Thoracic aorta (tissue), 2 donors: ENCODE data around the gene GDF15. TPM values are rescaled to one million over a fixed set of nuclear protein-coding genes. Genes with fewer than 3 reads are reported as not detected.

Source experiments
- ATAC-seq: fragments of 150-250 bp; one replicate; pipeline ENCODE4 v1.8.0; 2017; ENCODE audit warnings: low read depth; ENCODE audit not compliant: insufficient number of reproducible peaks, low FRiP score
- DNase-seq: peaks from one replicate; pipeline ENCODE4 v3.0.0-alpha.2; 2020; ENCODE audit warnings: low spot score
- H3K27ac ChIP-seq, 2 donors: fragments of 200-600 bp; sonication (generic); 1 replicate in 1 of 2; 2 replicates in 1 of 2; pipeline ENCODE4 v1.5.1; 2016; ENCODE audit warnings: mild to moderate bottlenecking in 2 of 2, moderate library complexity in 2 of 2
- H3K27me3 ChIP-seq: fragments of 200-600 bp; sonication (generic); replicated peaks from 2 replicates; pipeline ENCODE4 v1.6.0; 2016; ENCODE audit warnings: mild to moderate bottlenecking; ENCODE audit not compliant: insufficient read depth
- H3K36me3 ChIP-seq: fragments of 200-600 bp; sonication (generic); one replicate; pipeline ENCODE4 v1.5.1; 2016
- H3K4me1 ChIP-seq, 2 donors: fragments of 200-600 bp; sonication (generic); 1 replicate in 1 of 2; 2 replicates in 1 of 2; pipeline versions ENCODE4 v1.5.1 to v1.6.0; 2016; ENCODE audit warnings: low read depth in 2 of 2, mild to moderate bottlenecking in 1 of 2; ENCODE audit not compliant: control insufficient read depth in 1 of 2
- H3K4me3 ChIP-seq: fragments of 200-600 bp; sonication (generic); 2 replicates; pipeline ENCODE4 v1.5.1; 2016; ENCODE audit warnings: mild to moderate bottlenecking
- H3K9me3 ChIP-seq: fragments of 200-600 bp; sonication (generic); 2 replicates; pipeline ENCODE4 v1.5.1; 2016
- total RNA-seq, 2 donors: library from RNA; depleted of rRNA; stranded (reverse); fragments of >200 nt; gene quantifications; one replicate each; pipeline versions ENCODE4 v1.1.0 to v1.2.3, GENCODE V29; 2016
- TF ChIP-seq, protein P1 (sequence below): fragments of 200-600 bp; sonication (generic); IDR thresholded peaks from one replicate; pipeline ENCODE4 v1.5.1; 2019; ENCODE audit warnings: antibody characterized with exemption

The GDF15 gene
- total RNA-seq, 2 donors from 2014 or later = 2.3 to 25.5 TPM

DNA sequence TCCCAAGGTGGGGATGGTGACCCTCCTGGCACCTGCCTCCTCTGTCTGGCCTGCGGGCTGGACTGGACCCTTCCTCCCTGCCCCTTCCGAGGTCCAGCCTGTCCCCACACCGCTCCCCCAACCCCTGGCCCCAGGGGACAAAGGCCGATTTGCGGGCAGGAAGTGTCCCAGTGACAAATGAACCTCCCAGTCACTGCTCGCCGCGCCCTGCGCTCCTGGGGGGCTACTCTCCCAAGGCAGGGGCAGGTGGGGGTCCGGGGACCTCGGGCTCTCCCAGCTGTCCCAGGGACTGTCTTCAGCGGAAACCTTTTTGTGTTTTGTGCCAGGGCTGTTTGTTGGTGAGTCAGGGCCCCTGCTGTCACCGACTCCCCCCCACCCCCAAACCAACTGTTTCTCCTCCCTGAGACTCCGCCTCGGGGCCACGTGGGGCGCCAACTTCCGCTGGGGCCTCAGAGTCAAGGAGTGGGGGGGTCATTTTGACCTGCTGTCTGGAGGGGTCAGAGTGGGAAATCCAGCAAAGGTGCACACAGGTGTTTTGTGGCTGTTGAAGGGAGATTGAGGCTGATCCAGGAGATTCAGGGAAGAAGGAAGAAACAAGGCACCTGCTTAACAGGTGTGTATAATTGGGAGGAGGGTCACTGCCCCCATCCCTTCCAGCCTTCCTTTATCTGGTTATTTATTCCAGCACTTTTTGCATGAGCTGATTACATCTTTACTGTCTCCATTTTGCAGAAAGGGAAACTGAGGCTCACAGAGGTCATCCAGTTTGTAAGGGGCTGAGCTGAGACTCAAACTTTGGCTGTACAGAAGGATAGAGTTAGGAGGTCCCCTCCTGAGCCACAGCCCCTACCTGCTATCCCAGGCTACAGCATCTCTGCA, 44.7 kb upstream of the GDF15 start:
- no peaks in the 10 kb centered on the region for H3K36me3 ChIP-seq
- ATAC-seq (peak; percentile 61), DNase-seq (no peak)
- H3K4me1 ChIP-seq = peaks cover 10 to 17% of the 10 kb centered on the region in 2 donors
- peak overlapping the region; percentile 71 to 76 for H3K27ac ChIP-seq
- peak overlapping the region; percentile 87 for H3K4me3 ChIP-seq
- H3K27me3 ChIP-seq = no peaks in the 10 kb centered on the region
- no peaks in the 10 kb centered on the region for H3K9me3 ChIP-seq
- TF ChIP-seq, protein P1, sequence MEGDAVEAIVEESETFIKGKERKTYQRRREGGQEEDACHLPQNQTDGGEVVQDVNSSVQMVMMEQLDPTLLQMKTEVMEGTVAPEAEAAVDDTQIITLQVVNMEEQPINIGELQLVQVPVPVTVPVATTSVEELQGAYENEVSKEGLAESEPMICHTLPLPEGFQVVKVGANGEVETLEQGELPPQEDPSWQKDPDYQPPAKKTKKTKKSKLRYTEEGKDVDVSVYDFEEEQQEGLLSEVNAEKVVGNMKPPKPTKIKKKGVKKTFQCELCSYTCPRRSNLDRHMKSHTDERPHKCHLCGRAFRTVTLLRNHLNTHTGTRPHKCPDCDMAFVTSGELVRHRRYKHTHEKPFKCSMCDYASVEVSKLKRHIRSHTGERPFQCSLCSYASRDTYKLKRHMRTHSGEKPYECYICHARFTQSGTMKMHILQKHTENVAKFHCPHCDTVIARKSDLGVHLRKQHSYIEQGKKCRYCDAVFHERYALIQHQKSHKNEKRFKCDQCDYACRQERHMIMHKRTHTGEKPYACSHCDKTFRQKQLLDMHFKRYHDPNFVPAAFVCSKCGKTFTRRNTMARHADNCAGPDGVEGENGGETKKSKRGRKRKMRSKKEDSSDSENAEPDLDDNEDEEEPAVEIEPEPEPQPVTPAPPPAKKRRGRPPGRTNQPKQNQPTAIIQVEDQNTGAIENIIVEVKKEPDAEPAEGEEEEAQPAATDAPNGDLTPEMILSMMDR = no peak

DNA sequence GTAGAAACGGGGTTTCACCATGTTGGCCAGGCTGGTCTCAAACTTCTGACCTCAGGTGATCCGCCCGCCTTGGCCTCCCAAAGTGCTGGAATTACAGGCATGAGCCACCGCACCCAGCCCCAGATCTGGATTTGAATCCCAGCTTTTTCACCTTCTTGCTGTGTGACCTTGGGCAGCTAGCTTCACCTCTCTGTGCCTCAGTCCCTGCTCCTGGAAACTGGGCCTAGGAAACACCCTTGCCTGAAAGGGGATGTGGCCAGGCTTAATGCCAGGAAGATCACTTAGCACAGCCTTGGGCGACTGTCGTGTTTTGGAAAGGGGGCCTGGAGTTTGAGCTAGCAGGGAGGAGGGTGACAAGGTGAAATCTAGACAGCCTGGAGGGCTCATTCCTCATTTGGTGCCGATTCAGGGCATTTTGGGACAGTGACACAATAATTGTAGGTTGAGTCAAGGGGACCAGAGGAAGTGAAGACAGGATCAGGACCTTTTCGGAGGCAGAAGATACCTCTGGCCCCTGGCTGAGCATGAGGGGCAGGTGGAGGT, 43.8 kb upstream of the GDF15 start:
- DNase-seq = no peak
- H3K27ac ChIP-seq = no peak overlapping the region
- no peak for ATAC-seq

DNA sequence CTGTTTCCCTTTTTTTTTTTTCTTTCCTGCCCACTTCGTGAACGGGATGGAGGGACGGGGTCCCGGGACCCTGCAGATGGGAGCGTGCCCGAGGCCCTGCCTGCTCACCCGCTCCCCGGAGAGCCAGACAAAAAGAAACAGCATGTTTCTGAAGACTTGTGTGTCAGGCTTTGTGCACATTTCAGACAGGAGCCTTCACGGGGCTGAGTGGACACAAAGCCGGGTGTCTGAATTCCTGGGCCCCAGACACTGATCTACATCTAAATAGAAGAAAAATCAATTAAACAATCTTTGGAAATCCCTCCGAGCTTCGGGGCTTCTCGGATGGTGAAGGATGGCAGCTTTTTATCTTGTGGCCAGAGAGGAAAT, 41.4 kb upstream of the GDF15 start:
- Histone ChIP-seq H3K4me3 (no peak overlapping the region), H3K27ac (no peak overlapping the region), H3K36me3 (no peaks in the 10 kb centered on the region), H3K27me3 (no peaks in the 10 kb centered on the region), H3K9me3 (no peaks in the 10 kb centered on the region), H3K4me1 (peaks cover 10 to 17% of the 10 kb centered on the region in 2 donors)
- ATAC-seq (no peak), DNase-seq (no peak)
- TF ChIP-seq, protein P1 = no peak

More for the DNA sequence above, 43.8 kb upstream of the GDF15 start:
- H3K4me1 ChIP-seq = peaks cover 10 to 17% of the 10 kb centered on the region in 2 donors
- no peaks in the 10 kb centered on the region for H3K27me3 ChIP-seq
- no peaks in the 10 kb centered on the region for H3K36me3 ChIP-seq
- TF ChIP-seq, protein P1 = no peak
- no peaks in the 10 kb centered on the region for H3K9me3 ChIP-seq
- H3K4me3 ChIP-seq = no peak overlapping the region

DNA sequence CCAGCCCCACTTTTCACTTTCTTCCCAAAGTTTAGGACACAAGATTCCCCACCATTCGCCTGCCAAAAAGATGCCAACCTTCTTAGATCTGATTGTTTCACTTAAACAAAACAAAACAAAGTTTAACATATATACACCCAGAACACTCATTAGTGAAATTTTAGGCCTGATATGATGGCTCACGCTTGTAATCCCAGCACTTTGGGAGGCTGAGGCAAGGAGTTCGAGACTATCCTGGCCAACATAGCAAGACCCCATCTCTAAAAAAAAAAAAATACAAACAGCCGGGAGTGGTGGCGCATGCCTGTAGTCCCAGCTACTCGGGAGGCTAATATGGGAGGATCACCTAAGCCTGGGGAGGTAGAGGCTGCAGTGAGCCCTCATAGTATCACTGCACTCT, 40.7 kb upstream of the GDF15 start:
- ATAC-seq (no peak), DNase-seq (no peak)
- Histone ChIP-seq H3K36me3 (no peaks in the 10 kb centered on the region), H3K9me3 (no peaks in the 10 kb centered on the region), H3K4me1 (peaks cover 5 to 11% of the 10 kb centered on the region in 2 donors), H3K27me3 (no peaks in the 10 kb centered on the region), H3K27ac (no peak overlapping the region), H3K4me3 (no peak overlapping the region)
- TF ChIP-seq, protein P1 = no peak

DNA sequence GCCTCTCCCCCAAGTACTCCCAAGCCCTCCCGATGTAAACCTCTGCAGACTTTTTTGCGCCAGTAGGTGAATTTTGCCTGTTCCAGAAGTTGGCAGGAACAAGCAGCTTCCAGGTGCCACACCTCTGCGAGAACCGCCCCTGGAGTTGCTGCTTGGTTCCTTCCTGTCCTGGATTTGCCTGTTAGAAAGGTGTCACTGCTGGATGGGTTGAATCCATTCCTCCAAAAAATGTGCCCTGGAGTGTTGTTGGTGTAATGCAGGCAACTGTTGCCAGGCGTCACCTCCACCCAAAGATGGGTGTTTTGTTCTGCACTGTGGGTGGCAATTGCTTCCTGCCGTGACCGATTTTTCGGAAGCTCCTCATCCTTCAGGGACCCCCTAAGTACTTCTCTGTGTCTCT, 39.9 kb upstream of the GDF15 start:
- Histone ChIP-seq H3K27ac (no peak overlapping the region), H3K9me3 (no peaks in the 10 kb centered on the region), H3K4me3 (no peak overlapping the region), H3K27me3 (no peaks in the 10 kb centered on the region), H3K4me1 (peaks cover 5 to 11% of the 10 kb centered on the region in 2 donors), H3K36me3 (no peaks in the 10 kb centered on the region)
- no peak for ATAC-seq
- DNase-seq = no peak
- TF ChIP-seq, protein P1 = no peak
